Neutrophil (primary cell): ENCODE results near the gene YKT6.

Experiments
- H3K27ac ChIP-seq: fragments of 200-600 bp; sonication (generic); 2 replicates; pipeline ENCODE4 v1.5.1; 2016; ENCODE audit warnings: mild to moderate bottlenecking, moderate library complexity
- H3K27me3 ChIP-seq: fragments of 200-600 bp; sonication (generic); 2 replicates; pipeline ENCODE4 v1.6.0; 2016; ENCODE audit warnings: mild to moderate bottlenecking
- H3K36me3 ChIP-seq: fragments of 200-600 bp; sonication (generic); 2 replicates; pipeline ENCODE4 v1.5.1; 2017
- H3K4me1 ChIP-seq, 2 experiments: fragments of 200-600 bp in 1 of 2; sonication (generic) in 1 of 2; 1 replicate in 1 of 2; 2 replicates in 1 of 2; pipeline versions ENCODE4 v1.5.1 to v1.6.1; 2013 to 2016; ENCODE audit warnings: low read depth in 1 of 2, low read length in 1 of 2, mild to moderate bottlenecking in 1 of 2, moderate library complexity in 1 of 2; ENCODE audit not compliant: control insufficient read depth in 1 of 2, insufficient read depth in 1 of 2
- H3K4me3 ChIP-seq, 2 experiments: fragments of 200-600 bp in 1 of 2; sonication (generic) in 1 of 2; 1 replicate in 1 of 2; 2 replicates in 1 of 2; pipeline ENCODE4 v1.5.1; 2013 to 2016; ENCODE audit warnings: low read depth in 1 of 2, low read length in 1 of 2, mild to moderate bottlenecking in 1 of 2, moderate library complexity in 1 of 2
- H3K9me3 ChIP-seq: fragments of 200-600 bp; sonication (generic); 2 replicates; pipeline ENCODE4 v1.5.1; 2016
- TF ChIP-seq, protein P1 (sequence below): fragments of 200-600 bp; sonication (generic); IDR thresholded peaks from 2 replicates; pipeline ENCODE4 v1.5.1; 2016; ENCODE audit warnings: antibody characterized with exemption

Gene YKT6

DNA sequence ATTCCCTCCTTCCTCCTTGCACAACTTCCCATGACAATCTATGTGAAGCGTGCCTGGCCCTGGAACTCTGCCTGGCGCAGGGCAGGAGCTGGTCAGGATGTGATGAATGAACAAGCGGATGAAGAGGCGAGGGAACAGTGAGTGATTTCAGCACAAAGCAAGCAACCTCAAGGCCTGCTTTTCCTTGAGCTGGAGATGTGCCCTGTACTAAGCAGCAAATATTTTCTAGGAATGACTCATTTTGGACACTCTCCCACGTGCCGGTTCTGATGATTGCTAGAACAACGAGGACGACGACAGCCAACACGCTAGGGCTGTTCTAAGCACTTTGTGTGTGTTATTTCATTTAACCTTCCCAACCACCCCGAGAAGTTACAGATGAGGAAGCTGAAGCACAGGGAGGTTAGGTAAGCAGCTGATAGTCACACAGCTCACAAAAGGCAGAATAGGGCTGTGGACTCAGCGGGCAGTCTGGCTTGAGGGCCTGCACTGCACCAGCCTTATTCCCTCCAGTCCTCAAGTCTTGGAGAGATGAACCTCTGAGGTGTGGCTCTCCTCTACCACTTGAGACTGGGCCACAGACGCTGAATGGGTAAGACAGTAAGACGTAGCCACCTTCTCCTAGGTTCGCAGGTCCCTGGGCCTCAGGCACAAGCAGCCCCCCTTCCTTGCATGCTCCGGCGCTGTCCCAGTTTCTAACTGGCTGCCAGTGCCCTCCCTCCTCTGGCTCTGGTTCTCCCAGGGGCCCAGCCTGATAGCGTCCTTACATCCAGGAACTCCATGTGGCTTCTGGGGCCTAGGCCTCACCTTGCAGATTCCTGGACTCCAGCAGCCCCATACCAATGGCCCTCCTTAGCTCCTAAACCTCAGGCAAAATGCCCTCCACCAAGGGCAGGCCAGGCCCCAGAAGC lies 59.0 kb downstream of the YKT6 start:
- Histone ChIP-seq H3K4me1 (no peaks in the 10 kb centered on the region), H3K27ac (no peak overlapping the region), H3K27me3 (no peaks in the 10 kb centered on the region), H3K9me3 (no peaks in the 10 kb centered on the region), H3K4me3 (no peak overlapping the region), H3K36me3 (no peaks in the 10 kb centered on the region)
- TF ChIP-seq, protein P1, sequence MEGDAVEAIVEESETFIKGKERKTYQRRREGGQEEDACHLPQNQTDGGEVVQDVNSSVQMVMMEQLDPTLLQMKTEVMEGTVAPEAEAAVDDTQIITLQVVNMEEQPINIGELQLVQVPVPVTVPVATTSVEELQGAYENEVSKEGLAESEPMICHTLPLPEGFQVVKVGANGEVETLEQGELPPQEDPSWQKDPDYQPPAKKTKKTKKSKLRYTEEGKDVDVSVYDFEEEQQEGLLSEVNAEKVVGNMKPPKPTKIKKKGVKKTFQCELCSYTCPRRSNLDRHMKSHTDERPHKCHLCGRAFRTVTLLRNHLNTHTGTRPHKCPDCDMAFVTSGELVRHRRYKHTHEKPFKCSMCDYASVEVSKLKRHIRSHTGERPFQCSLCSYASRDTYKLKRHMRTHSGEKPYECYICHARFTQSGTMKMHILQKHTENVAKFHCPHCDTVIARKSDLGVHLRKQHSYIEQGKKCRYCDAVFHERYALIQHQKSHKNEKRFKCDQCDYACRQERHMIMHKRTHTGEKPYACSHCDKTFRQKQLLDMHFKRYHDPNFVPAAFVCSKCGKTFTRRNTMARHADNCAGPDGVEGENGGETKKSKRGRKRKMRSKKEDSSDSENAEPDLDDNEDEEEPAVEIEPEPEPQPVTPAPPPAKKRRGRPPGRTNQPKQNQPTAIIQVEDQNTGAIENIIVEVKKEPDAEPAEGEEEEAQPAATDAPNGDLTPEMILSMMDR: no peak

DNA sequence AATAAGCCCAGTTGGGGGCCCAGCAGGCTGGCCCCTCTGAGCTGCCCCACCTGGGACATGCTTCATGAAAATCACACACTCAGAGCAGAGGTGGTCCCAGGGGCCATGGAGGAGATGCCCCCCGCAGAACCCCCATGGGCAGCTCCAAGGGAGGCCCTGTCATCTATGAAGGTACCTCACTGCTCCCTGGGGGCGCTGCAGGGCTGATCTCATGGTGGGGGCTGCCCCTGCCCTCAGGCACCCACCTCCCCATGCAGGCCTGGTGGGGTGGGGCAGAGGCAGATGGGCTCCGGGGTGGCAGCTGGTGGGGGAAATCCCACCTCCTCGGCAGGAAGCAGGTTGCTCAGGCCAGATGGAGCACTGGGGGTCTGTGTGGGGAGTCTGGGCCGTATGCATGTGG lies 60.5 kb downstream of the YKT6 start:
- Histone ChIP-seq H3K4me3 (no peak overlapping the region), H3K27ac (no peak overlapping the region), H3K9me3 (no peaks in the 10 kb centered on the region), H3K27me3 (no peaks in the 10 kb centered on the region), H3K4me1 (no peaks in the 10 kb centered on the region), H3K36me3 (no peaks in the 10 kb centered on the region)
- TF ChIP-seq, protein P1: no peak

GRCh38 chr7:44262031-44262430 lies 61.3 kb downstream of the YKT6 start:
- H3K9me3 ChIP-seq: no peaks in the 10 kb centered on the region
- no peaks in the 10 kb centered on the region for H3K36me3 ChIP-seq
- H3K4me1 ChIP-seq: no peaks in the 10 kb centered on the region
- H3K27me3 ChIP-seq: no peaks in the 10 kb centered on the region
- TF ChIP-seq, protein P1: no peak
- no peak overlapping the region for H3K27ac ChIP-seq
- no peak overlapping the region for H3K4me3 ChIP-seq

DNA sequence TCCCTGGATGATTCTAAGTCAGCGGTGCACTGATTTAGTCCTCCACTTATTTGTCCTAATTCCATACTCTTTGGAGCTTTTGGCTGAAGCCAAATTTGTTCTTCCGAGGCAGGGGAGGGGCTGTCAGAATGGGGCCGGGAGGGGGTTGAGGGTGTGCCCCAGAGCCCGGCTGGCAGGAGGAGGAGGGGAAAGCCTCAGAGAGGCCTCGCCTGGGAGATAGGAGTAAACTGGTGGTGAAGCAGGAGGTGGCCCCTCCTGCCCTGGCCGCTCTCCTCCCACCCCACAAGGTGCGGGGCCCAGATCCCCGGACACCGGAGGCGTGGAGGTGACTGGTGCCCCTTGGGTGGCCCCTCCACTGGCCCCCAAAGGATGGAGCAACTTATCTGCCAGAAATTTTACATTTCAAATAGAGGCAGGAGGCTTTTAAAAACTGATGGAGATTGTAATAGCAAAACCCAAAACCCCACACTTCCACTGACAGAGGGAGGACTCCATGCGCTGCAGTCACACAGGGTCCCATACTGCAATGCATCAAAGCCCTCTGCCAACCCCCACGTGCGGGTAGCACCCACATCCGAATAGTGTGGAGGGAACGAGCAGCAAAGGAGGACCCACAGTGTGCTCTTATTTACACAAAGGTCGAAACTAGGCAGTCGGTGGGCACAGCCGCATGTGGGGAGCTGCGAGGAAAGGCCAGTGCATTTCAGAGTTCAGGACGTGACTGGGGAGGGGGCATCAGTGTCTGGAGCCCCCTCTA lies 62.7 kb downstream of the YKT6 start:
- no peak overlapping the region for H3K27ac ChIP-seq
- H3K27me3 ChIP-seq: no peaks in the 10 kb centered on the region
- H3K9me3 ChIP-seq: no peaks in the 10 kb centered on the region
- TF ChIP-seq, protein P1: no peak
- H3K4me3 ChIP-seq: no peak overlapping the region
- H3K4me1 ChIP-seq: no peaks in the 10 kb centered on the region
- no peaks in the 10 kb centered on the region for H3K36me3 ChIP-seq
